ENCODE results near the gene LRRK1.

DNA sequence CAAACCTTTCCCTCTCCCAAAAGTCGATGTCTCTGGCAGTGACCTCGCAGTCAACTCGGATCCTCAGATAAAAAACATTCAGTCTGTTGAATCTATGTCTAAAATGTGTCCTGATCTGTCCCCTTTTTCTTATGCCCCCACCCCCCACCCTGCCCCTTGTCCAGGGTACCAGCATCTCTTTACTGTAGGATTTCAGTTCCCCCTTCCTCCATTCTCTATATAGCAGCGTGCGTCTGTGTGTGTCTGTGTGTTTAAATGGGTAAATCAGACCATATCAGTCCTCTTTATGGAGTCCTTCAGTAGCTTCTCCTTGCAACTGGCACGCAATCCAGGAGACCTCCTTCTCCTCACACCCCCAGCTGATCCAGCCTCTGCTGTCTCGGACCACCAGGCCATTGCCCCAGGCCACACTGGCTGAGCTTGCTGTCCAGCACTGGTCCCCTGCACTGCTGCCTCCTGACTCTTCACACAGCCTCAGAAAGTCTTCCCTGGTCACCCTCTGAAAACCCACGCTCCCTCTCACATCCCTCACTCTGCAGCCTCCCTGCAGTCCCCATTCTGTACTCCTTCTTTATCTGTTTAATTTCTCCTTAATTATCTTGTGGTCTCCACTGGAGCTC lies 1.5 kb downstream of the LRRK1 start:
- TF ChIP-seq, protein P1, sequence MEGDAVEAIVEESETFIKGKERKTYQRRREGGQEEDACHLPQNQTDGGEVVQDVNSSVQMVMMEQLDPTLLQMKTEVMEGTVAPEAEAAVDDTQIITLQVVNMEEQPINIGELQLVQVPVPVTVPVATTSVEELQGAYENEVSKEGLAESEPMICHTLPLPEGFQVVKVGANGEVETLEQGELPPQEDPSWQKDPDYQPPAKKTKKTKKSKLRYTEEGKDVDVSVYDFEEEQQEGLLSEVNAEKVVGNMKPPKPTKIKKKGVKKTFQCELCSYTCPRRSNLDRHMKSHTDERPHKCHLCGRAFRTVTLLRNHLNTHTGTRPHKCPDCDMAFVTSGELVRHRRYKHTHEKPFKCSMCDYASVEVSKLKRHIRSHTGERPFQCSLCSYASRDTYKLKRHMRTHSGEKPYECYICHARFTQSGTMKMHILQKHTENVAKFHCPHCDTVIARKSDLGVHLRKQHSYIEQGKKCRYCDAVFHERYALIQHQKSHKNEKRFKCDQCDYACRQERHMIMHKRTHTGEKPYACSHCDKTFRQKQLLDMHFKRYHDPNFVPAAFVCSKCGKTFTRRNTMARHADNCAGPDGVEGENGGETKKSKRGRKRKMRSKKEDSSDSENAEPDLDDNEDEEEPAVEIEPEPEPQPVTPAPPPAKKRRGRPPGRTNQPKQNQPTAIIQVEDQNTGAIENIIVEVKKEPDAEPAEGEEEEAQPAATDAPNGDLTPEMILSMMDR (IDR thresholded peaks at IDR 0.05) = no peak
- no peak for TF ChIP-seq POLR2A (IDR thresholded peaks at IDR 0.05)

All from uterus (tissue), 2 donors.